GM12878 (cell line): ENCODE results near the gene BFSP1. TPM values are rescaled to one million over a fixed set of nuclear protein-coding genes. Genes with fewer than 3 reads are reported as not detected.

Source experiments
- ATAC-seq: fragments of 200-7000 bp; cut with Tn5 transposase; 3 replicates; pipeline ENCODE4 v1.9.1; 2020; ENCODE audit warnings: mild to moderate bottlenecking, moderate library complexity
- BruUV-seq: library from RNA; stranded (reverse); fragments of 400-500 nt; replicated peaks from 2 replicates; lab custom pipeline; 2021; lab: Mats Ljungman, UMichigan
- CTCF ChIA-PET: fragments of 300-600 bp; sonication (Branson Sonifier 250); formaldehyde crosslinking; extraction: SDS; loops from one replicate; lab custom pipeline; 2021; ENCODE audit warnings: inconsistent platforms; lab: Yijun Ruan, JAX
- POLR2A ChIA-PET: fragments of 350-600 bp; formaldehyde crosslinking; extraction: SDS; loops from one replicate; lab custom pipeline; 2021; ENCODE audit warnings: inconsistent platforms; lab: Charles Lee
- RAD21 ChIA-PET: fragments of 300-600 bp; sonication (Branson Sonifier 250); formaldehyde crosslinking; loops from one replicate; lab custom pipeline; 2023; ENCODE audit warnings: antibody characterized with exemption; ENCODE audit not compliant: unreplicated experiment; lab: Charles Lee
- SMC1A ChIA-PET: fragments of 300-600 bp; sonication (Branson Sonifier 250); formaldehyde crosslinking; loops from one replicate; lab custom pipeline; 2023; ENCODE audit not compliant: unreplicated experiment, uncharacterized antibody; lab: Charles Lee
- DNase-seq: peaks from one replicate; pipeline ENCODE4 v3.0.0-alpha.2; 2011; ENCODE audit warnings: low read depth, low spot score
- FAIRE-seq: peaks from 3 replicates; lab custom pipeline; 2011; peaks lifted over from hg19 to GRCh38; lab: Jason Lieb, UNC
- H2AFZ ChIP-seq: 2 replicates; pipeline ENCODE4 v1.6.0; 2011; ENCODE audit warnings: low read depth, low read length, control low read depth; ENCODE audit not compliant: control insufficient read depth
- H3K27ac ChIP-seq: 2 replicates; pipeline ENCODE4 v1.5.1; 2011; ENCODE audit warnings: control low read depth; ENCODE audit not compliant: control insufficient read depth, insufficient read depth
- H3K27me3 ChIP-seq, 2 experiments: replicated peaks in 1 of 2; 2 replicates each; pipeline versions ENCODE4 v1.6.0 to v1.6.1; 2011; ENCODE audit warnings: low read length in 1 of 2; ENCODE audit not compliant: control insufficient read depth in 2 of 2, insufficient read depth in 2 of 2
- H3K36me3 ChIP-seq, 2 experiments: 2 replicates each; pipeline ENCODE4 v1.5.1; 2011; ENCODE audit warnings: low read length in 1 of 2; ENCODE audit not compliant: control insufficient read depth in 2 of 2, insufficient read depth in 2 of 2
- H3K4me1 ChIP-seq: 2 replicates; pipeline ENCODE4 v1.6.1; 2011; ENCODE audit warnings: mild to moderate bottlenecking, low read length, moderate library complexity, mixed read lengths; ENCODE audit not compliant: control insufficient read depth, insufficient read depth
- H3K4me2 ChIP-seq: 2 replicates; pipeline ENCODE4 v1.6.0; 2011; ENCODE audit warnings: control low read depth; ENCODE audit not compliant: control insufficient read depth, insufficient read depth
- H3K4me3 ChIP-seq: fragments of 200-600 bp; sonication (generic); 2 replicates; pipeline ENCODE4 v1.5.1; 2016
- H3K79me2 ChIP-seq: 2 replicates; pipeline ENCODE4 v1.6.0; 2011; ENCODE audit warnings: low read length; ENCODE audit not compliant: control insufficient read depth, insufficient read depth
- H3K9ac ChIP-seq: 2 replicates; pipeline ENCODE4 v1.8.0; 2011; ENCODE audit warnings: low read length, control low read depth, mixed read lengths; ENCODE audit not compliant: control insufficient read depth, insufficient read depth
- H3K9me3 ChIP-seq: replicated peaks from 3 replicates; pipeline ENCODE4 v1.5.1; 2011; ENCODE audit warnings: mild to moderate bottlenecking, low read length; ENCODE audit not compliant: control insufficient read depth, insufficient read depth
- H4K20me1 ChIP-seq: 2 replicates; pipeline ENCODE4 v1.6.0; 2011; ENCODE audit not compliant: control insufficient read depth, insufficient read depth
- CUX1 ChIP-seq: IDR thresholded peaks from 2 replicates; pipeline ENCODE4 v1.6.1; 2012; ENCODE audit warnings: improper control_type of control experiment, low read depth, low read length; ENCODE audit not compliant: insufficient replicate concordance
- HDGF ChIP-seq: fragments of 450-650 bp; IDR thresholded peaks from 2 replicates; pipeline ENCODE4 v1.6.1; 2016; ENCODE audit warnings: antibody characterized with exemption
- SREBF1 ChIP-seq: IDR thresholded peaks from 2 replicates; pipeline ENCODE4 v1.6.1; 2012; ENCODE audit warnings: mild to moderate bottlenecking, low read length
- WGBS: methylation state at CpG from one replicate; pipeline ENCODE4 v1.1.6; 2016; ENCODE audit warnings: low lambda C conversion rate; ENCODE audit not compliant: insufficient replicate concordance, insufficient coverage; ENCODE audit errors: missing lambda C conversion rate; 5-methylcytosine and 5-hydroxymethylcytosine counted together
- in situ Hi-C: fragments of 300-500 bp; cut with MboI; formaldehyde crosslinking; loops from 9 replicates; pipeline ENCODE4 v1.14.3; 2018; ENCODE audit warnings: mixed read lengths
- intact Hi-C: fragments of 100-400 bp; cut with micrococcal nuclease; formaldehyde crosslinking; loops from one replicate; pipeline ENCODE4 v1.14.2; 2022; ENCODE audit not compliant: unreplicated experiment
- polyA plus RNA-seq, 11 experiments: library from polyadenylated mRNA; depleted of rRNA in 4 of 11; unstranded in 6 of 11; stranded (reverse) in 5 of 11; fragments of >200 nt; fragmentation: Nextera tagmentation in 4 of 11; fragmentation: Illumina TruSeq in 1 of 11; extraction: Ambion mirVana in 4 of 11; extraction: Trizol in 1 of 11; gene quantifications; 1 replicate in 1 of 11; 2 replicates in 10 of 11; pipeline versions ENCODE4 v1.2.1 to v1.2.3, GENCODE V29; 2011 to 2016; ENCODE audit warnings: inconsistent platforms in 2 of 11, missing spikeins in 2 of 11, low read depth in 1 of 11
- total RNA-seq, 4 experiments: library from RNA; depleted of rRNA in 3 of 4; stranded (reverse); fragments of >200 nt in 3 of 4; fragmentation: Illumina TruSeq in 1 of 4; extraction: Trizol in 1 of 4; gene quantifications; 2 replicates each; pipeline versions ENCODE4 v1.2.1 to v1.2.3, GENCODE V29; 2013 to 2021

The BFSP1 gene
- total and polyA plus RNA-seq, 10 of the 15 experiments (the other 5 are each of a cell fraction or from before 2014, with no cell fraction given) = 0.06 to 0.22 (median 0.11) TPM; not detected in 3

DNA sequence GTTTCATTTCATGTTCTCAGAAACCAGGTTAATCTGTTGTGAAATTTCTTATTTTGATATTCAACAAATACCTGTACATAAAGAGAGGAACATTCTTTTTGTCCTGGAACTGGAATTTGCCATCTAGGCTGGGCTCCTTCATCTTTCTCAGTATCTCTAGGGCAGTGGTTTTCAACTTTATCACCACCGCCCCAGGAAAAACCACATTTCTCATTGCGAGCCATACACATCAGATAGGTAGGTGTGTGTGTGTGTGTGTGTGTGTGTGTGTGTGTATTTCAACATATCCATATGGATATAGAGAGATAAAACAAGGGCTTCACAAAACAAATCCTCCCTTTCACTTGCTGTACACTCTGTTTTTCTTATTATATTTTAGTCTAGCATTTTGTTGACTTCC is 24.1 kb downstream of the BFSP1 start:
- ATAC-seq (no peak), DNase-seq (no peak), FAIRE-seq (no peak)
- WGBS = 43% methylated on average over 2 of the region's 2 CpGs
- ChIA-PET POLR2A (no interaction called here), RAD21 (interaction anchor here (2.4 kb wide), 1 partner anchor 431 kb away, joined by 20 read pairs; no protein-coding TSS in a partner anchor), SMC1A (no interaction called here), CTCF (interaction anchor here (3.9 kb wide), 1 partner anchor 770 kb away, joined by 24 read pairs; no protein-coding TSS in a partner anchor)
- BruUV-seq = no TSS peak
- Histone ChIP-seq H2AFZ (no peak overlapping the region), H3K27ac (no peak overlapping the region), H3K4me3 (no peak overlapping the region), H4K20me1 (no peaks in the 10 kb centered on the region), H3K27me3 (no peaks in the 10 kb centered on the region), H3K9me3 (no peaks in the 10 kb centered on the region), H3K36me3 (no peaks in the 10 kb centered on the region), H3K79me2 (no peaks in the 10 kb centered on the region), H3K9ac (no peak overlapping the region), H3K4me2 (no peak overlapping the region), H3K4me1 (peaks cover 3% of the 10 kb centered on the region)
- TF ChIP-seq CUX1 (no peak), SREBF1 (no peak), HDGF (no peak)
- in situ Hi-C loops (no loop called here), intact Hi-C loops (loop anchor here (5.0 kb wide), 1 partner anchor 490 kb away; no protein-coding TSS in a partner anchor)
